Body of pancreas (tissue), 4 donors: Measurements from ENCODE around the gene ACE. TPM values are rescaled to one million over a fixed set of nuclear protein-coding genes. Genes with fewer than 3 reads are reported as not detected.

Source experiments
- ATAC-seq: fragments of 150-250 bp; one replicate; pipeline ENCODE4 v1.9.1; 2016
- DNase-seq, 4 donors: peaks; one replicate each; pipeline ENCODE4 v3.0.0-alpha.2; 2019
- H3K27ac ChIP-seq, 4 donors: fragments of 200-600 bp; sonication (generic); 1 replicate in 3 of 4; 2 replicates in 1 of 4; pipeline versions ENCODE4 v1.5.1 to v1.6.1; 2016 to 2019; ENCODE audit warnings: mild to moderate bottlenecking in 1 of 4, mixed read lengths in 1 of 4, moderate library complexity in 1 of 4
- H3K27me3 ChIP-seq, 2 donors: fragments of 200-600 bp; sonication (generic); one replicate each; pipeline ENCODE4 v1.6.0; 2016; ENCODE audit warnings: mild to moderate bottlenecking in 1 of 2
- H3K36me3 ChIP-seq, 2 donors: fragments of 200-600 bp; sonication (generic); replicated peaks in 1 of 2; 2 replicates each; pipeline ENCODE4 v1.5.1; 2016; ENCODE audit warnings: low read depth in 2 of 2; ENCODE audit not compliant: insufficient read depth in 1 of 2
- H3K4me1 ChIP-seq: fragments of 200-600 bp; sonication (generic); one replicate; pipeline ENCODE4 v1.6.0; 2016
- H3K4me3 ChIP-seq, 2 donors: fragments of 200-600 bp; sonication (generic); 1 replicate in 1 of 2; 2 replicates in 1 of 2; pipeline ENCODE4 v1.5.1; 2016 to 2019
- H3K9me3 ChIP-seq, 3 donors: fragments of 200-600 bp; sonication (generic); 1 replicate in 2 of 3; 2 replicates in 1 of 3; pipeline ENCODE4 v1.5.1; 2016
- POLR2A ChIP-seq, 3 donors: fragments of 450-650 bp; IDR thresholded peaks; one replicate each; pipeline ENCODE4 v1.6.1; 2016; ENCODE audit warnings: antibody characterized with exemption in 3 of 3, mild to moderate bottlenecking in 2 of 3
- whole genome bisulfite sequencing, 2 donors: methylation state at CpG; one replicate each; pipeline ENCODE4 v1.1.5; 2017; 5-methylcytosine and 5-hydroxymethylcytosine counted together
- intact Hi-C: fragments of 100-400 bp; cut with DNase I; formaldehyde crosslinking; loops from one replicate; pipeline ENCODE4 v1.15.1; 2023
- total RNA-seq, 2 donors: library from RNA; depleted of rRNA; stranded (reverse); fragments of >200 nt; gene quantifications; one replicate each; pipeline ENCODE4 v1.1.0, GENCODE V29; 2016
- TF ChIP-seq, protein P1 (sequence below), 7 experiments: fragments of 450-650 bp in 4 of 7; fragments of 200-600 bp in 3 of 7; sonication (generic) in 3 of 7; IDR thresholded peaks; one replicate each; pipeline ENCODE4 v1.5.1; 2016 to 2019; ENCODE audit warnings: antibody characterized with exemption in 7 of 7

ACE gene
- total RNA-seq, 2 donors from 2014 or later: 5.3 to 6.2 TPM

DNA sequence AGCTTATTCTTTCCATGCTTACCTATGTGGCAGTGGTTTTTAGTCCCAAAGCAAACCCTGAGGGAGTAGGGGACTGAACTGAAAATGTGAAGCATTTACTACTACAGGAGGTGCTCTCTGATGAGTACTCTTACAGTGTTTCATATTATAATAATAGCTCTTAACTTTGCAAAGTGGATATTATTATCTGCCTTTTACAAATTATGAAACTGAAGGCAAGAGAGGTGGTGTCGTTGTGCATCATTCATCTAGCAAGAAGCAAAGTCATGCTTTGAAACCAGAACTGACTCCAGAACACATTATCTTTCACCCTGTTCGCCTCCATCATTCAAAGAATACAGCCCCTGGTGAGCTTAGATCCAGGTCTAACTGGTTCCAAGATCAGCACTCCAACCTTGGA lies 38.1 kb downstream of the ACE start:
- no peaks in the 10 kb centered on the region for H3K4me1 ChIP-seq
- no peak overlapping the region for H3K27ac ChIP-seq
- 64 to 65% methylated on average over 2 of the region's 2 CpGs for WGBS, 2 donors
- H3K4me3 ChIP-seq: no peak overlapping the region
- no peaks in the 10 kb centered on the region for H3K27me3 ChIP-seq
- intact Hi-C loops: no loop called here
- TF ChIP-seq POLR2A (IDR thresholded peaks at IDR 0.05): no peak
- TF ChIP-seq, protein P1, sequence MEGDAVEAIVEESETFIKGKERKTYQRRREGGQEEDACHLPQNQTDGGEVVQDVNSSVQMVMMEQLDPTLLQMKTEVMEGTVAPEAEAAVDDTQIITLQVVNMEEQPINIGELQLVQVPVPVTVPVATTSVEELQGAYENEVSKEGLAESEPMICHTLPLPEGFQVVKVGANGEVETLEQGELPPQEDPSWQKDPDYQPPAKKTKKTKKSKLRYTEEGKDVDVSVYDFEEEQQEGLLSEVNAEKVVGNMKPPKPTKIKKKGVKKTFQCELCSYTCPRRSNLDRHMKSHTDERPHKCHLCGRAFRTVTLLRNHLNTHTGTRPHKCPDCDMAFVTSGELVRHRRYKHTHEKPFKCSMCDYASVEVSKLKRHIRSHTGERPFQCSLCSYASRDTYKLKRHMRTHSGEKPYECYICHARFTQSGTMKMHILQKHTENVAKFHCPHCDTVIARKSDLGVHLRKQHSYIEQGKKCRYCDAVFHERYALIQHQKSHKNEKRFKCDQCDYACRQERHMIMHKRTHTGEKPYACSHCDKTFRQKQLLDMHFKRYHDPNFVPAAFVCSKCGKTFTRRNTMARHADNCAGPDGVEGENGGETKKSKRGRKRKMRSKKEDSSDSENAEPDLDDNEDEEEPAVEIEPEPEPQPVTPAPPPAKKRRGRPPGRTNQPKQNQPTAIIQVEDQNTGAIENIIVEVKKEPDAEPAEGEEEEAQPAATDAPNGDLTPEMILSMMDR (IDR thresholded peaks at IDR 0.05): no peak
- DNase-seq (no peak), ATAC-seq (no peak)
- no peaks in the 10 kb centered on the region for H3K9me3 ChIP-seq
- no peaks in the 10 kb centered on the region for H3K36me3 ChIP-seq

DNA sequence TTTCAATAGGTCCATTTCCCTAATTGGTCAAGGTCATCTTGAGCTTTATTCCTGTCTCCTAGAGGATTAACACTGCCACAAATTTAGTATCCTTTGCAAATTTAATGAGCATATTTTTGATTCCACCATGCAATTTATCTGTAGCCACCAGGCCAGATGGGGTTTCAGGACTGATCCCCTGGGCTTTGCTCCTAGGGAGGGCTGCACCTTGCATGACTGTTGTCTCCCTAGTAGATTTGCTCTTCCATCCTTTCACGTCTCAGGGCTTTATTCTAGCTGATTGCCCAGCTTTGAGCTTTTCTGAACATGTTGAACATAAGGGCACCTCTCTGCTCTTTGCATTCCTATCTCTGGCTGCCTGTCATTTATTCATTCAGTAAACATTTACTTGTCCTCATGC lies 38.6 kb downstream of the ACE start:
- no peak for ATAC-seq
- H3K4me1 ChIP-seq: peaks cover 2% of the 10 kb centered on the region
- H3K4me3 ChIP-seq: no peak overlapping the region
- 47 to 53% methylated on average over 1 of the region's 1 CpG for WGBS, 2 donors
- intact Hi-C loops: no loop called here
- H3K27ac ChIP-seq: no peak overlapping the region
- no peaks in the 10 kb centered on the region for H3K36me3 ChIP-seq
- no peak for TF ChIP-seq POLR2A (IDR thresholded peaks at IDR 0.05)
- TF ChIP-seq, protein P1 (IDR thresholded peaks at IDR 0.05): no peak
- no peak for DNase-seq
- H3K9me3 ChIP-seq: no peaks in the 10 kb centered on the region
- no peaks in the 10 kb centered on the region for H3K27me3 ChIP-seq

DNA sequence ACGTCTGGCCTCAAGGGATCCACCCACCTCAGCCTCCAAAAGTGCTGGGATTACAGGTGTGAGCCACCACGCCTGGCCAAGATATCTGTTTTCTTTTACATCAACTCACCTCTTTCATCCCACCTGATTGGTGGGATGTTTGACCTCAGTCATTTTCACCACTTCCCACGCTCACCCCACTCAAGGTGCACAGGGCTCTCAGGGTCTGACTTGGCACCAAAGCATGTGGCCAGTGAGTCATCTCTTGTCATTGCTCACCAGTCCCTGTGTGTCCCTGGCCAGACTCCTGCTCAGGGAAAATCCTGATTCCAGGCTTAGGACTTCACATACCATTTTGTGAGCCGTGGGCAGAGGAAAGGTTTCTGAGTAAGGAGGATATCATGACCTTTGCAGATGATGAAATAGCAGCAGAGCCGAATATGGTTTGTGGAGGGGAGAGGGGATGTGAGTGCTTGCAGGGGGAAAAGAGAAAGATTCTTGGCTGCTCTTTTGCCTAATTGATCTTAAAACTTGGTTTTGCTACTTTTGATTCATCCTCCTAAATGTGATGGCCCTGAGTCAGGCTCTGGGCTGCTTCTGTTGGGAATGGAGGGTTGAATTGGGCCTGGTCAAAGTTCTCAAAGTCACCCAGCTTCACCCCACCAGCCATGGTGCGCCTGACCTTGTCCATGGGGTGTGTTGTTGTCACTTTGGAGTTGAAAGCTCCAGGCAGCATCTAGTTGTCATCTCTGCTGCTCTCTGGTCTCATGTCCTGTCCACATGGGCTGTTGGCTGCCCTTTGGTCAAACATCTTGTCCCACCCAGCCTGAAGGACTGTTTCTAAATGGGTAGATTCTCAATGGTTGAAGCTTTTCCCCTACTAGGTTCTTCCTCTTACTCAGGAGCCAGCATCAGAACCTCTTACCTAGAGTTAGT lies 40.3 kb downstream of the ACE start:
- Histone ChIP-seq H3K9me3 (no peaks in the 10 kb centered on the region), H3K4me3 (no peak overlapping the region), H3K27ac (no peak overlapping the region), H3K36me3 (no peaks in the 10 kb centered on the region), H3K4me1 (peaks cover 6% of the 10 kb centered on the region), H3K27me3 (no peaks in the 10 kb centered on the region)
- DNase-seq: no peak
- ATAC-seq: no peak
- intact Hi-C loops: no loop called here
- 63 to 70% methylated on average over 6 of the region's 6 CpGs for WGBS, 2 donors
- TF ChIP-seq, protein P1 (IDR thresholded peaks at IDR 0.05): no peak
- TF ChIP-seq POLR2A (IDR thresholded peaks at IDR 0.05): no peak

DNA sequence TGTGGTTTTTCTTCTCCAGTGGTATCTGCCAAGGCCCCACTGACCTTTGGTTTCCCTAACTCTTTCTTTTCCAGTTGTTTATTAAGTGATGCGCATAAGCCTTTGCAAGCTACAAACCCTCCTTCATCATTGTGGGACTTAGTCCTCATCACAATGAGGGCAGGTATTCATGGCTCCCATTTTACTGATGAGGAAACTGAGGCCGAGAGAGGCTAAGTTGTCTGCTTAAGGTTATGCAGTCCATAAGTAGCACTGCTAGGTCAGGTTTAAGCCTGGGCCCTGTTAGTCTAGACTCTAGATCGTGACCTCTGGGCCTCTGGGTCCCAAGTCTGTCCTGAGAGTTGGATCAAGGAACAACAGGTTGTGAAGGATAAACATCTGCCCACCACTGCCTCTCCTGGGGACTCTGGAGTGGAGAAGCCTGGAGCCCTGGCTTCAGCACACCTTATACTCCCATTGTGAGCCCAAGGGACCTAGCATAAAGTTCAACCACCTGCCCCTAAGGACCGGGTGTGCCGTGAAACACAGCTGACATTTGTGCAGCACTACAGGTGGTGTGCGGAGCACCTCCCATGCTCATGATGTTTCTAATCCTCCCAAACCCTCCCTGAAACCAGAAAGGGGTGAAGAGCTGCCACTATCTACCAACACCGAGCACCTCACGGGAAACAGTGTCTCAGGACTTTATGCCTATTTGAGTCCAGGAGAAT lies 41.1 kb downstream of the ACE start:
- no peak for DNase-seq
- no peak overlapping the region for H3K27ac ChIP-seq
- H3K36me3 ChIP-seq: no peaks in the 10 kb centered on the region
- H3K9me3 ChIP-seq: no peaks in the 10 kb centered on the region
- no peak for ATAC-seq
- WGBS, 2 donors: 67 to 80% methylated on average over 8 of the region's 8 CpGs
- H3K4me3 ChIP-seq: no peak overlapping the region
- TF ChIP-seq, protein P1 (IDR thresholded peaks at IDR 0.05): no peak
- TF ChIP-seq POLR2A (IDR thresholded peaks at IDR 0.05): no peak
- peaks cover 6% of the 10 kb centered on the region for H3K4me1 ChIP-seq
- H3K27me3 ChIP-seq: no peaks in the 10 kb centered on the region
- intact Hi-C loops: no loop called here
